ENCODE data around the gene SPATS2L.

- no peak for TF ChIP-seq CTCF (conservative IDR thresholded peaks at IDR 0.05; ENCODE audit: low read length)
- TF ChIP-seq EZH2phosphoT487 (IDR thresholded peaks at IDR 0.05; ENCODE audit: borderline replicate concordance): no peak
Measured at GRCh38 chr2:200423541-200423940, 117.0 kb downstream of the SPATS2L start.

Data from Loucy (cell line).